Limb (tissue), 2 donors: ENCODE measurements around the gene SFXN5.

ENCODE experiments used
- DNase-seq, 2 donors: peaks; one replicate each; pipeline ENCODE4 v3.0.0-alpha.2; 2016; ENCODE audit errors: extremely low spot score in 2 of 2

The SFXN5 gene

GRCh38 chr2:73053316-73054114, 18.0 kb downstream of the SFXN5 start:
- DNase-seq = no peak

- DNase-seq = no peak
Observed at GRCh38 chr2:73050121-73050545, 21.4 kb downstream of the SFXN5 start.

GRCh38 chr2:73043929-73044832, 27.3 kb downstream of the SFXN5 start:
- DNase-seq = no peak

- no peak for DNase-seq
Observed at GRCh38 chr2:73043276-73043675, 28.2 kb downstream of the SFXN5 start.

- no peak for DNase-seq
Observed at GRCh38 chr2:73037947-73038585, 33.4 kb downstream of the SFXN5 start.

- no peak for DNase-seq
Observed at GRCh38 chr2:73036766-73037165, 34.7 kb downstream of the SFXN5 start.

GRCh38 chr2:73035899-73036711, 35.4 kb downstream of the SFXN5 start:
- DNase-seq = no peak

GRCh38 chr2:73034661-73035375, 36.7 kb downstream of the SFXN5 start:
- no peak for DNase-seq

- DNase-seq = no peak
Observed at GRCh38 chr2:73033766-73034381, 37.6 kb downstream of the SFXN5 start.

- no peak for DNase-seq
Observed at GRCh38 chr2:73033142-73033765, 38.3 kb downstream of the SFXN5 start.

GRCh38 chr2:73032702-73033097, 38.8 kb downstream of the SFXN5 start:
- DNase-seq = no peak

GRCh38 chr2:73031725-73032701, 39.5 kb downstream of the SFXN5 start:
- no peak for DNase-seq

GRCh38 chr2:73031095-73031678, 40.3 kb downstream of the SFXN5 start:
- DNase-seq = no peak

GRCh38 chr2:73028841-73029240, 42.7 kb downstream of the SFXN5 start:
- no peak for DNase-seq

- no peak for DNase-seq
Observed at GRCh38 chr2:73027340-73027739, 44.2 kb downstream of the SFXN5 start.

GRCh38 chr2:73023497-73023896, 48.0 kb downstream of the SFXN5 start:
- no peak for DNase-seq

GRCh38 chr2:73022024-73022568, 49.4 kb downstream of the SFXN5 start:
- no peak for DNase-seq
